ENCODE measurements around the gene PRKG1. TPM values are rescaled to one million over a fixed set of nuclear protein-coding genes. Genes with fewer than 3 reads are reported as not detected.

Gene PRKG1
- total and polyA plus RNA-seq, 2 of the 4 experiments (the other 2 are of a cell fraction), result 3.5 to 18.3 TPM

DNA sequence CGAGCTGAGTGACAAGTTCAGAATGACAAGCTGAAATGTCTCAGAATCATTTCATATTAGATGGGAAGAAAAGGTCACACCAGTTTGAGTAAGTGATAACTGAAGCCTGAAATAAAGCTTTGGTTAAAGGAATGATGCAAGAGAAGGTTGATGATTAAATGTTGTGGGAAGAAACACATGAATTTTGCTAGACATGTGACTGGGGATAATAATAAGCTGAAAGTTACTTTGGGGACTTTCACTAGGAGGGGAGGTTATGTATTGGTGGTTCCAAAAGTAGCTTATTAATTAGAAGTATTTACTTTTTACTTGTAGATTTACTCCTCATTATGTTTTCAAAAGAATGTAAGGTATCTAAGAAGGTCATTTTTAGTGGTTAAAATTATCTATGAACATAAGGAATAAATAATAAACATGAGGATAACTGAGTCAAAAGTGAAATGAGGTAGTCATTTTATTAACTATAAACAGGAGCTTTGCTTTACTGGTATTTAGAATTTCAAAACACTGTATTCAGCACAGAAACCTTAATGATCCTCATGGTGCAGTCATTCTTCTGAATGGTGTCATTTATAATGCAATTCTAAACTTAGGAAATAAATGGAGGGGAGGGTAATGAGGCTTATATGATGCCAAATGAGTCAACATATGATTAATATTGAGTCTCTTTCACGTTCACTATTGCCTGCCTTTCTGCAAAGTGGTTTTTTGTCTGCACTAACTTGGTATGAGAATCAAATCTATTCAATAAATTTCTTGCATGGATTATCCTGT lies 63.7 kb downstream of the PRKG1 start:
- no peak overlapping the region for H2AK9ac ChIP-seq (replicated peaks; ENCODE audit: low read depth, low read length, poor library complexity)
- no peak overlapping the region for H3K14ac ChIP-seq (replicated peaks; ENCODE audit: low read depth, low read length)
- ChIA-PET POLR2A (ENCODE audit: unreplicated experiment) (no interaction called here), CTCF (interaction anchor here (1.4 kb wide), 1 partner anchor 24 kb away, joined by 3 read pairs; no protein-coding TSS in a partner anchor)
- H2AFZ ChIP-seq (replicated peaks; ENCODE audit: low read length, poor library complexity), result no peak overlapping the region
- H3K9ac ChIP-seq (ENCODE audit: low read depth, low read length), result no peak overlapping the region
- ATAC-seq (ENCODE audit: low read depth), result peak; percentile 77
- H3K56ac ChIP-seq (ENCODE audit: extremely low read depth, insufficient read depth, low read length), result no peak overlapping the region
- intact Hi-C loops (cut with micrococcal nuclease) (no loop called here), in situ Hi-C loops (cut with MboI; ENCODE audit: low sequenced_read_pairs) (no loop called here), dilution Hi-C loops (cut with HindIII; ENCODE audit: low sequenced_read_pairs, unreplicated experiment) (no loop called here)
- H2BK120ac ChIP-seq (ENCODE audit: low read depth, low read length), result no peak overlapping the region
- no peaks in the 10 kb centered on the region for H3K27me3 ChIP-seq (ENCODE audit: control insufficient read depth, insufficient read depth, low read length)
- DNase-seq, result peak; percentile 76
- H2AK5ac ChIP-seq (ENCODE audit: low read depth, low read length), result no peak overlapping the region
- no peak overlapping the region for H3K23ac ChIP-seq (ENCODE audit: low read depth, low read length)
- no peak overlapping the region for H4K8ac ChIP-seq (ENCODE audit: low read depth in 2 of 2, low read length in 2 of 2)
- H2BK5ac ChIP-seq (ENCODE audit: low read depth, low read length, poor library complexity, severe bottlenecking), result no peak overlapping the region
- no peak overlapping the region for H3K4ac ChIP-seq (ENCODE audit: low read depth, low read length)
- H4K91ac ChIP-seq (ENCODE audit: insufficient read depth, low read depth, low read length), result no peak overlapping the region
- BruUV-seq (replicated peaks), result no TSS peak
- no peaks in the 10 kb centered on the region for H3K9me3 ChIP-seq (ENCODE audit: control insufficient read depth, insufficient read depth, low read length)
- H3K36me3 ChIP-seq (ENCODE audit: control insufficient read depth, insufficient read depth, low read length), result no peaks in the 10 kb centered on the region
- H3K4me1 ChIP-seq (ENCODE audit: control insufficient read depth, insufficient read depth, low read length), result peaks cover 2% of the 10 kb centered on the region; the same call in 1 of the 2 replicates
- no peak overlapping the region for H2BK15ac ChIP-seq (ENCODE audit: low read depth, low read length)
- peak overlapping the region; percentile 70; the same call in 1 of the 2 replicates for H2BK20ac ChIP-seq (ENCODE audit: low read depth, low read length)
- no peak for TF ChIP-seq FOS (IDR thresholded peaks at IDR 0.05; ENCODE audit: low read depth, low read length)
- TF ChIP-seq, protein P1, sequence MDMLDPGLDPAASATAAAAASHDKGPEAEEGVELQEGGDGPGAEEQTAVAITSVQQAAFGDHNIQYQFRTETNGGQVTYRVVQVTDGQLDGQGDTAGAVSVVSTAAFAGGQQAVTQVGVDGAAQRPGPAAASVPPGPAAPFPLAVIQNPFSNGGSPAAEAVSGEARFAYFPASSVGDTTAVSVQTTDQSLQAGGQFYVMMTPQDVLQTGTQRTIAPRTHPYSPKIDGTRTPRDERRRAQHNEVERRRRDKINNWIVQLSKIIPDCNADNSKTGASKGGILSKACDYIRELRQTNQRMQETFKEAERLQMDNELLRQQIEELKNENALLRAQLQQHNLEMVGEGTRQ (IDR thresholded peaks at IDR 0.05; ENCODE audit: low read depth, low read length), result peak; percentile 33; the same call in 1 of the 2 replicates
- TF ChIP-seq CEBPB (IDR thresholded peaks at IDR 0.05; ENCODE audit: low read depth, low read length), result peak; percentile 88
- TF ChIP-seq RCOR1 (IDR thresholded peaks at IDR 0.05; ENCODE audit: insufficient replicate concordance, low read length), result no peak
- no peak overlapping the region for H3K4me3 ChIP-seq (ENCODE audit: insufficient read depth, low read depth, low read length)
- no peak overlapping the region; the same call in 1 of the 2 replicates for H3K27ac ChIP-seq (ENCODE audit: insufficient read depth, low read length)
- 0 out of 2 replicates have a peak, but pooled peaks cover 4% of the 10 kb centered on the region for H3K9me1 ChIP-seq (ENCODE audit: insufficient read depth, low read length)
- H3K4me2 ChIP-seq (ENCODE audit: low read depth, low read length), result peak overlapping the region; percentile 12; the same call in 1 of the 2 replicates
- peaks cover 10 to 32% of the 10 kb centered on the region in 2 experiments; a peak in 3 of 4 replicates for H3K79me1 ChIP-seq (ENCODE audit: low read depth in 1 of 2, low read length in 2 of 2)
- 50% methylated on average over 1 of the region's 2 CpGs; no CpG with 5 or more reads in 1 of the 2 experiments for WGBS, 2 experiments (ENCODE audit: extremely low coverage in 2 of 2, insufficient read length in 1 of 2)
- peaks cover 2% of the 10 kb centered on the region; the same call in 1 of the 2 replicates for H4K20me1 ChIP-seq (ENCODE audit: insufficient read depth, low read length)
- no peak overlapping the region for H4K5ac ChIP-seq (ENCODE audit: low read depth, low read length)
- H3K18ac ChIP-seq (ENCODE audit: low read depth, low read length), result no peak overlapping the region
